GM19043 (cell line): ENCODE data around the gene MORC3.

Source experiments
- ATAC-seq: cut with Tn5 transposase; IDR thresholded peaks from one replicate; pipeline ENCODE4 v1.9.1; 2021; ENCODE audit warnings: low read depth; ENCODE audit not compliant: unreplicated experiment

The MORC3 gene

GRCh38 chr21:36422279-36423098 is 102.5 kb downstream of the MORC3 start:
- no peak for ATAC-seq

GRCh38 chr21:36423771-36424433 is 103.9 kb downstream of the MORC3 start:
- no peak for ATAC-seq

GRCh38 chr21:36424592-36424991 is 104.6 kb downstream of the MORC3 start:
- no peak for ATAC-seq

- ATAC-seq = no peak
Measured at GRCh38 chr21:36425286-36425685, 105.3 kb downstream of the MORC3 start.
